ENCODE results near the gene RGS11. TPM values are rescaled to one million over a fixed set of nuclear protein-coding genes. Genes with fewer than 3 reads are reported as not detected.

RGS11 gene
- total and polyA plus RNA-seq, 4 donors: 1.8 to 5.6 (median 3.2) TPM

DNA sequence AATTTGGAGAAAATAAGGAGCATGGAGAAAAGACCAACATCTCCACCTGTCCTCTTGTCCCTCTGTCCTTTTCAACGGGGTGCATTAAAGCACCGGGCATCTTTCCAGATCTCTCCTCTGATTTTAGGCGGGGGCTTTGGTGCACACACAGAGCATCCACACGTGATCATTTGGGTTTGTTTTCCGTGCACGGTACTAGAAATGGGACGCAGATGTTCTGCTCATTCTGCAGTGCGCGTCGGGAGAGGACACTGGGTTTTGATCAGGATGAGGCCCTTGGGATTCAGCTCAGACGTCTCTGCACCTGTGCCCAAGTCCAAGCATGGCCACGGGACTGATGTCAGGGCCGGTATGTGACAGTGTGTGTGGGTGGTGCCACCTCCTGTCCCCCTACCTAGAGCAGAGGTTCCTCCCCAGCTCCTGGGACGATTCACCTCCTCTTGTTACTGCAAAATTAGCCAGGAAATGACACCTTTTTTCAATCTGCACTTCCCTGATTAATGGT is 39.1 kb upstream of the RGS11 start:
- Histone ChIP-seq H3K9ac (ENCODE audit: insufficient read depth in 1 of 2, low read length in 2 of 2) (no peak overlapping the region), H3K9me3 (ENCODE audit: control insufficient read depth in 4 of 4, insufficient read depth in 3 of 4, low read length in 3 of 4) (no peaks in the 10 kb centered on the region), H3K36me3 (ENCODE audit: control insufficient read depth in 4 of 4, insufficient read depth in 4 of 4, low read length in 4 of 4) (peaks cover 0 to 33% (median 11%) of the 10 kb centered on the region in 4 donors), H3K27me3 (ENCODE audit: control insufficient read depth in 3 of 3, insufficient read depth in 3 of 3, low read length in 2 of 3) (no peaks in the 10 kb centered on the region), H3K27ac (ENCODE audit: low read depth in 1 of 2, low read length in 1 of 2) (no peak overlapping the region), H3K4me1 (ENCODE audit: control insufficient read depth in 5 of 5, insufficient read depth in 5 of 5, low read length in 5 of 5) (peaks cover 0 to 1% (median 0%) of the 10 kb centered on the region in 5 donors), H3K4me3 (no peak overlapping the region)
- ATAC-seq (ENCODE audit: insufficient read depth, low FRiP score) (no peak), DNase-seq (no peak)
- 83 to 85% methylated on average over 14 of the region's 14 CpGs for WGBS, 2 donors
- TF ChIP-seq, protein P1, sequence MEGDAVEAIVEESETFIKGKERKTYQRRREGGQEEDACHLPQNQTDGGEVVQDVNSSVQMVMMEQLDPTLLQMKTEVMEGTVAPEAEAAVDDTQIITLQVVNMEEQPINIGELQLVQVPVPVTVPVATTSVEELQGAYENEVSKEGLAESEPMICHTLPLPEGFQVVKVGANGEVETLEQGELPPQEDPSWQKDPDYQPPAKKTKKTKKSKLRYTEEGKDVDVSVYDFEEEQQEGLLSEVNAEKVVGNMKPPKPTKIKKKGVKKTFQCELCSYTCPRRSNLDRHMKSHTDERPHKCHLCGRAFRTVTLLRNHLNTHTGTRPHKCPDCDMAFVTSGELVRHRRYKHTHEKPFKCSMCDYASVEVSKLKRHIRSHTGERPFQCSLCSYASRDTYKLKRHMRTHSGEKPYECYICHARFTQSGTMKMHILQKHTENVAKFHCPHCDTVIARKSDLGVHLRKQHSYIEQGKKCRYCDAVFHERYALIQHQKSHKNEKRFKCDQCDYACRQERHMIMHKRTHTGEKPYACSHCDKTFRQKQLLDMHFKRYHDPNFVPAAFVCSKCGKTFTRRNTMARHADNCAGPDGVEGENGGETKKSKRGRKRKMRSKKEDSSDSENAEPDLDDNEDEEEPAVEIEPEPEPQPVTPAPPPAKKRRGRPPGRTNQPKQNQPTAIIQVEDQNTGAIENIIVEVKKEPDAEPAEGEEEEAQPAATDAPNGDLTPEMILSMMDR (IDR thresholded peaks at IDR 0.05; ENCODE audit: control extremely low read depth, extremely low read depth): no peak

- no peak overlapping the region for H3K9ac ChIP-seq (ENCODE audit: insufficient read depth in 1 of 2, low read length in 2 of 2)
- WGBS, 2 donors: 95 to 97% methylated on average over 16 of the region's 16 CpGs
- H3K9me3 ChIP-seq (ENCODE audit: control insufficient read depth in 4 of 4, insufficient read depth in 3 of 4, low read length in 3 of 4): peaks cover 0 to 1% (median 0%) of the 10 kb centered on the region in 4 donors
- H3K4me1 ChIP-seq (ENCODE audit: control insufficient read depth in 5 of 5, insufficient read depth in 5 of 5, low read length in 5 of 5): peaks cover 0 to 1% (median 0%) of the 10 kb centered on the region in 5 donors
- peaks cover 0 to 33% (median 11%) of the 10 kb centered on the region in 4 donors for H3K36me3 ChIP-seq (ENCODE audit: control insufficient read depth in 4 of 4, insufficient read depth in 4 of 4, low read length in 4 of 4)
- H3K27ac ChIP-seq (ENCODE audit: low read depth in 1 of 2, low read length in 1 of 2): no peak overlapping the region
- no peak overlapping the region for H3K4me3 ChIP-seq
- no peaks in the 10 kb centered on the region for H3K27me3 ChIP-seq (ENCODE audit: control insufficient read depth in 3 of 3, insufficient read depth in 3 of 3, low read length in 2 of 3)
- TF ChIP-seq, protein P1 (IDR thresholded peaks at IDR 0.05; ENCODE audit: control extremely low read depth, extremely low read depth): no peak
- DNase-seq: no peak
- ATAC-seq (ENCODE audit: insufficient read depth, low FRiP score): no peak
These were observed 38.6 kb upstream of the RGS11 start for GRCh38 chr16:314351-314750.

DNA sequence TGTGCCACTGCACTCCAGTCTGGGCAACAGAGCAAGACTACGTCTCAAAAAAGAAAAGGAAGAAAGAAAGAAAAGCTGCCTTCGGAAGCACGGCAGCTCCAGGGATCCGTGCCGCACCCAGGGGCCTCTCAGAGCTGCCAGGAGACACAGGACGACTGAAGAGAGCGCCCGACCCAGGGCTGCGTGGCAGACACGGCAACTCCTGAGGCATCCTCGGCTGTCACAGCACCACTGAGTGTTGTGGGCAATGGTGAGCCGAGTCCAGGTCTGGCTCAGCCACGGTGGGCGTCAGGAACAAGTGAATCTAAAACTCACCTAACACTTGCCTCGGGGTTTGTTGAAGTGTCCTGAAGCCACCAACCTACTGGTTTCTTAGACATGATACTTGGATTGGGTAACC is 36.0 kb upstream of the RGS11 start:
- H3K36me3 ChIP-seq (ENCODE audit: control insufficient read depth in 4 of 4, insufficient read depth in 4 of 4, low read length in 4 of 4): peaks cover 0 to 40% (median 16%) of the 10 kb centered on the region in 4 donors

More for the DNA sequence above, 36.0 kb upstream of the RGS11 start:
- no peaks in the 10 kb centered on the region for H3K4me1 ChIP-seq (ENCODE audit: control insufficient read depth in 5 of 5, insufficient read depth in 5 of 5, low read length in 5 of 5)
- ATAC-seq (ENCODE audit: insufficient read depth, low FRiP score) (no peak), DNase-seq (no peak)
- peaks cover 0 to 1% (median 0%) of the 10 kb centered on the region in 4 donors for H3K9me3 ChIP-seq (ENCODE audit: control insufficient read depth in 4 of 4, insufficient read depth in 3 of 4, low read length in 3 of 4)
- no peaks in the 10 kb centered on the region for H3K27me3 ChIP-seq (ENCODE audit: control insufficient read depth in 3 of 3, insufficient read depth in 3 of 3, low read length in 2 of 3)
- WGBS, 2 donors: 96 to 97% methylated on average over 15 of the region's 15 CpGs
- H3K27ac ChIP-seq (ENCODE audit: low read depth in 1 of 2, low read length in 1 of 2): no peak overlapping the region
- H3K4me3 ChIP-seq: no peak overlapping the region
- no peak overlapping the region for H3K9ac ChIP-seq (ENCODE audit: insufficient read depth in 1 of 2, low read length in 2 of 2)
- TF ChIP-seq, protein P1 (IDR thresholded peaks at IDR 0.05; ENCODE audit: control extremely low read depth, extremely low read depth): no peak

Measured in lung (tissue), 12 donors.